Endothelial cell of umbilical vein (primary cell): ENCODE data around the gene CADM4. TPM values are rescaled to one million over a fixed set of nuclear protein-coding genes. Genes with fewer than 3 reads are reported as not detected.

ENCODE experiments used
- BruUV-seq: library from RNA; stranded (reverse); fragments of 400-500 nt; replicated peaks from 2 replicates; lab custom pipeline; 2021; lab: Mats Ljungman, UMichigan
- CTCF ChIA-PET: fragments of 300-600, 350-600 bp; sonication (Branson Sonifier 250); formaldehyde crosslinking; loops from one replicate; lab custom pipeline; 2021; ENCODE audit warnings: antibody characterized with exemption, inconsistent platforms; lab: Charles Lee
- POLR2A ChIA-PET: fragments of 300-600, 350-600 bp; sonication (Branson Sonifier 250); formaldehyde crosslinking; loops from one replicate; lab custom pipeline; 2021; ENCODE audit warnings: antibody characterized with exemption, inconsistent platforms; lab: Charles Lee
- DNase-seq: peaks from one replicate; pipeline ENCODE4 v3.0.0-alpha.2; 2011; ENCODE audit warnings: low read depth, low spot score
- FAIRE-seq: peaks from 2 replicates; lab custom pipeline; 2011; peaks lifted over from hg19 to GRCh38; lab: Jason Lieb, UNC
- H2AFZ ChIP-seq: 2 replicates; pipeline ENCODE4 v1.6.0; 2012; ENCODE audit warnings: low read depth, low read length, control low read depth, inconsistent platforms
- H3K27ac ChIP-seq: 2 replicates; pipeline ENCODE4 v1.5.1; 2011; ENCODE audit warnings: low read depth, mild to moderate bottlenecking, control low read depth, low read length, moderate library complexity; ENCODE audit not compliant: insufficient read depth
- H3K27me3 ChIP-seq, 2 experiments: 2 replicates each; pipeline versions ENCODE4 v1.6.0 to v1.6.1; 2011; ENCODE audit warnings: low read length in 2 of 2, mixed read lengths in 1 of 2; ENCODE audit not compliant: control insufficient read depth in 2 of 2, insufficient read depth in 2 of 2
- H3K36me3 ChIP-seq, 2 experiments: 2 replicates in 1 of 2; 3 replicates in 1 of 2; pipeline ENCODE4 v1.5.1; 2011; ENCODE audit warnings: low read length in 2 of 2, mild to moderate bottlenecking in 1 of 2, moderate library complexity in 1 of 2; ENCODE audit not compliant: control insufficient read depth in 2 of 2, insufficient read depth in 2 of 2; ENCODE audit errors: extremely low read depth in 1 of 2
- H3K4me1 ChIP-seq: 3 replicates; pipeline ENCODE4 v1.5.1; 2011; ENCODE audit warnings: mild to moderate bottlenecking, low read length; ENCODE audit not compliant: control insufficient read depth, insufficient read depth; ENCODE audit errors: extremely low read depth
- H3K4me2 ChIP-seq: 2 replicates; pipeline ENCODE4 v1.6.1; 2011; ENCODE audit warnings: low read length, control low read depth, mixed read lengths; ENCODE audit not compliant: insufficient read depth
- H3K4me3 ChIP-seq, 3 experiments: fragments of 200-600 bp in 1 of 3; sonication (generic), shearing (Covaris generic) in 1 of 3; replicated peaks in 1 of 3; 2 replicates each; pipeline ENCODE4 v1.5.1; 2011 to 2016; ENCODE audit warnings: control low read depth in 3 of 3, low read length in 3 of 3, mild to moderate bottlenecking in 2 of 3, inconsistent platforms in 1 of 3, low read depth in 1 of 3, moderate library complexity in 1 of 3; ENCODE audit not compliant: insufficient read depth in 1 of 3
- H3K79me2 ChIP-seq: 2 replicates; pipeline ENCODE4 v1.6.0; 2012; ENCODE audit warnings: low read length, inconsistent platforms; ENCODE audit not compliant: control insufficient read depth, insufficient read depth
- H3K9ac ChIP-seq: replicated peaks from 2 replicates; pipeline ENCODE3; 2011; ENCODE audit warnings: low read length, control low read depth; ENCODE audit not compliant: insufficient read depth; ENCODE audit errors: extremely low read depth
- H3K9me1 ChIP-seq: replicated peaks from 3 replicates; pipeline ENCODE4 v1.6.0; 2011; ENCODE audit warnings: mild to moderate bottlenecking, low read length; ENCODE audit not compliant: control insufficient read depth, insufficient read depth; ENCODE audit errors: extremely low read depth
- H3K9me3 ChIP-seq: replicated peaks from 2 replicates; pipeline ENCODE4 v1.5.1; 2012; ENCODE audit warnings: low read length, inconsistent platforms; ENCODE audit not compliant: control insufficient read depth, insufficient read depth
- H4K20me1 ChIP-seq: replicated peaks from 2 replicates; pipeline ENCODE3; 2011; ENCODE audit warnings: mild to moderate bottlenecking, low read length; ENCODE audit not compliant: control insufficient read depth, insufficient read depth; ENCODE audit errors: extremely low read depth
- EZH2 ChIP-seq: IDR thresholded peaks from 2 replicates; pipeline ENCODE4 v1.6.1; 2012; ENCODE audit warnings: borderline replicate concordance, low read depth, mild to moderate bottlenecking, moderate library complexity, low read length, inconsistent platforms; ENCODE audit not compliant: severe bottlenecking
- GATA2 ChIP-seq: IDR thresholded peaks from 2 replicates; pipeline ENCODE4 v1.7.0; 2011; ENCODE audit warnings: low read depth, mild to moderate bottlenecking, moderate library complexity, mixed read lengths, low read length; ENCODE audit not compliant: insufficient read length, insufficient read depth
- JUN ChIP-seq: IDR thresholded peaks from 2 replicates; pipeline ENCODE4 v1.6.1; 2011; ENCODE audit warnings: borderline replicate concordance, low read depth; ENCODE audit not compliant: insufficient read length, insufficient read depth
- POLR2A ChIP-seq: IDR thresholded peaks from 2 replicates; pipeline ENCODE4 v1.6.1; 2012; ENCODE audit warnings: low read depth, mild to moderate bottlenecking, control low read depth, low read length
- POLR2AphosphoS5 ChIP-seq: IDR thresholded peaks from 2 replicates; pipeline ENCODE4 v1.6.1; 2012; ENCODE audit warnings: low read depth, mild to moderate bottlenecking, control low read depth, low read length, moderate library complexity; ENCODE audit not compliant: insufficient read depth
- dilution Hi-C: fragments of 300-500 bp; cut with MboI; formaldehyde crosslinking; loops from one replicate; pipeline ENCODE4 v1.15.0; 2019; ENCODE audit warnings: low sequenced_read_pairs; ENCODE audit not compliant: extremely low pct_ligation_motif_present
- intact Hi-C: fragments of 100-400 bp; cut with micrococcal nuclease; formaldehyde crosslinking; loops from one replicate; pipeline ENCODE4 v1.10.0; 2022
- polyA plus RNA-seq, 4 experiments: library from polyadenylated mRNA; depleted of rRNA in 3 of 4; stranded (reverse) in 3 of 4; unstranded in 1 of 4; fragments of >200 nt; gene quantifications; 2 replicates each; pipeline versions ENCODE4 v1.2.1 to v1.2.3, GENCODE V29; 2011 to 2012; ENCODE audit warnings: missing spikeins in 1 of 4
- total RNA-seq: library from RNA; stranded (reverse); gene quantifications from 2 replicates; pipeline ENCODE4 v1.2.3, GENCODE V29; 2021
- TF ChIP-seq, protein P1 (sequence below), 2 donors: IDR thresholded peaks; 1 replicate in 1 of 2; 2 replicates in 1 of 2; pipeline ENCODE4 v1.5.1; 2011; ENCODE audit warnings: low read length in 2 of 2, mild to moderate bottlenecking in 2 of 2, moderate library complexity in 2 of 2, control low read depth in 1 of 2, inconsistent platforms in 1 of 2, low read depth in 1 of 2; ENCODE audit not compliant: insufficient read depth in 1 of 2; ENCODE audit errors: extremely low read depth in 1 of 2
- TF ChIP-seq, protein P2 (sequence below): IDR thresholded peaks from 2 replicates; pipeline ENCODE4 v1.6.1; 2011; ENCODE audit not compliant: insufficient read depth, insufficient read length

The CADM4 gene
- total and polyA plus RNA-seq, 2 donors (not counting 3 experiments of a cell fraction or from before 2014, with no cell fraction given), result 5.0 to 7.5 TPM

DNA sequence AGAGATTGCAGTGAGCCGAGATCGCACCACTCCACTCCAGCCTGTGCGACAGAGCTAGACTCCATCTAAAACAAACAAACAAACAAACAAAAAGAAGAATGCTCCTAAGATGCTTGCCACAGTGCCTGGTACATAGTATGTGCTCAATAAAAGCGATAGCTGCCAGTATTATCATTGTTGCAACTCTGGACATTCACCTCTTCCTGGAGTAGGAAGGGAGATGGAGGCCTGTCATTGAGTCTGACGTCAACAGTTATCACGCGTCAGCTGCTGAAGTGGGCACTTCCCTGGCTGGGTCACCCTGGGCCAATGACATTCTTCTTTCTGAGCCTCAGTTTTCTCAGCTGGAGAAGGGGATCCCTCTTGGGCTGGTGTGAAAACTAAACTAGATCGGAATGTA is 34.5 kb upstream of the CADM4 start:
- ChIA-PET POLR2A (no interaction called here), CTCF (interaction anchor here (1.0 to 1.1 kb wide), 3 partner anchors 50 to 103 kb away, joined by 3 to 6 read pairs (median 4); no protein-coding TSS in a partner anchor)
- dilution Hi-C loops, result no loop called here
- DNase-seq, result no peak
- no peak for FAIRE-seq
- Histone ChIP-seq H4K20me1 (no peaks in the 10 kb centered on the region), H3K27me3 (no peaks in the 10 kb centered on the region), H3K9me3 (no peaks in the 10 kb centered on the region), H3K4me3 (no peak overlapping the region), H3K9me1 (no peaks in the 10 kb centered on the region), H2AFZ (no peak overlapping the region), H3K4me2 (no peak overlapping the region), H3K4me1 (peaks cover 10% of the 10 kb centered on the region), H3K27ac (no peak overlapping the region), H3K9ac (no peak overlapping the region), H3K79me2 (no peaks in the 10 kb centered on the region), H3K36me3 (no peaks in the 10 kb centered on the region)
- no TSS peak for BruUV-seq
- TF ChIP-seq EZH2, result no peak
- TF ChIP-seq GATA2, result no peak
- TF ChIP-seq, protein P1, sequence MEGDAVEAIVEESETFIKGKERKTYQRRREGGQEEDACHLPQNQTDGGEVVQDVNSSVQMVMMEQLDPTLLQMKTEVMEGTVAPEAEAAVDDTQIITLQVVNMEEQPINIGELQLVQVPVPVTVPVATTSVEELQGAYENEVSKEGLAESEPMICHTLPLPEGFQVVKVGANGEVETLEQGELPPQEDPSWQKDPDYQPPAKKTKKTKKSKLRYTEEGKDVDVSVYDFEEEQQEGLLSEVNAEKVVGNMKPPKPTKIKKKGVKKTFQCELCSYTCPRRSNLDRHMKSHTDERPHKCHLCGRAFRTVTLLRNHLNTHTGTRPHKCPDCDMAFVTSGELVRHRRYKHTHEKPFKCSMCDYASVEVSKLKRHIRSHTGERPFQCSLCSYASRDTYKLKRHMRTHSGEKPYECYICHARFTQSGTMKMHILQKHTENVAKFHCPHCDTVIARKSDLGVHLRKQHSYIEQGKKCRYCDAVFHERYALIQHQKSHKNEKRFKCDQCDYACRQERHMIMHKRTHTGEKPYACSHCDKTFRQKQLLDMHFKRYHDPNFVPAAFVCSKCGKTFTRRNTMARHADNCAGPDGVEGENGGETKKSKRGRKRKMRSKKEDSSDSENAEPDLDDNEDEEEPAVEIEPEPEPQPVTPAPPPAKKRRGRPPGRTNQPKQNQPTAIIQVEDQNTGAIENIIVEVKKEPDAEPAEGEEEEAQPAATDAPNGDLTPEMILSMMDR (IDR thresholded peaks at IDR 0.05; ENCODE audit: extremely low read depth in 1 of 2, insufficient read depth in 1 of 2, low read depth in 1 of 2, low read length in 2 of 2), result no peak
- TF ChIP-seq POLR2A, result no peak
- no peak for TF ChIP-seq POLR2AphosphoS5
- TF ChIP-seq, protein P2, sequence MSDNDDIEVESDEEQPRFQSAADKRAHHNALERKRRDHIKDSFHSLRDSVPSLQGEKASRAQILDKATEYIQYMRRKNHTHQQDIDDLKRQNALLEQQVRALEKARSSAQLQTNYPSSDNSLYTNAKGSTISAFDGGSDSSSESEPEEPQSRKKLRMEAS, result no peak
- TF ChIP-seq JUN, result no peak
- intact Hi-C loops, result no loop called here
